Measurements from ENCODE around the gene FAM83G. TPM values are rescaled to one million over a fixed set of nuclear protein-coding genes. Genes with fewer than 3 reads are reported as not detected.

FAM83G gene
- total and polyA plus RNA-seq, 2 donors (not counting 3 experiments of a cell fraction or from before 2014, with no cell fraction given): 7.0 to 10.9 TPM

DNA sequence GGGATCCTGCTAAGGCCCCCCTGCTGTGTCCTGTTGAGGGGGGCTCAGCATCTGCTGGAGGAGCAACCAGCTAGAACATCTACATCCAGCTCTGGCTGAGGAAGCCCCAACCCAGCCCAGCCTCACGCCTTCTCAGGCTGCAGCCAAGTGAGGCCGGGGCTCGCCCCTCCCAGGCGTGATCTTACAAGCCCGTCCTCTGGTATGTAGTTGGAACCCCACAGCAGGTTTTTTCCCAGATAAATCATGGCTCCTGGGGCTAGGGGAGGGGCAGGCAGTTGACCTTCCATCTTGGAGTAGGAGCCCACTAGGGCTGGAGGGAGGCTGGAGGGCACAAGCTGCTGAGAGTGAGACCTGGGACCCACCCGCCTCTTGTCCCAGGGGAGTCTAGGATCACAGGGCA, 4.7 kb downstream of the FAM83G start:
- Histone ChIP-seq H3K4me3 (replicated peaks in 1 of 3; ENCODE audit: insufficient read depth in 1 of 3, low read depth in 1 of 3, low read length in 3 of 3) (no peak overlapping the region), H2AFZ (ENCODE audit: low read depth, low read length) (no peak overlapping the region), H4K20me1 (replicated peaks; ENCODE audit: control insufficient read depth, extremely low read depth, insufficient read depth, low read length) (no peaks in the 10 kb centered on the region), H3K27ac (ENCODE audit: insufficient read depth, low read depth, low read length) (no peak overlapping the region), H3K9ac (replicated peaks; ENCODE audit: extremely low read depth, insufficient read depth, low read length) (no peak overlapping the region), H3K4me2 (ENCODE audit: insufficient read depth, low read length) (no peak overlapping the region), H3K79me2 (ENCODE audit: control insufficient read depth, insufficient read depth, low read length) (peaks cover 49% of the 10 kb centered on the region), H3K9me1 (replicated peaks; ENCODE audit: control insufficient read depth, extremely low read depth, insufficient read depth, low read length) (no peaks in the 10 kb centered on the region), H3K36me3 (ENCODE audit: control insufficient read depth in 2 of 2, extremely low read depth in 1 of 2, insufficient read depth in 2 of 2, low read length in 2 of 2) (peaks cover 0 to 2% of the 10 kb centered on the region in 2 experiments), H3K4me1 (ENCODE audit: control insufficient read depth, extremely low read depth, insufficient read depth, low read length) (peaks cover 23% of the 10 kb centered on the region), H3K9me3 (replicated peaks; ENCODE audit: control insufficient read depth, insufficient read depth, low read length) (no peaks in the 10 kb centered on the region), H3K27me3 (ENCODE audit: control insufficient read depth in 2 of 2, insufficient read depth in 2 of 2, low read length in 2 of 2) (no peaks in the 10 kb centered on the region)
- no peak for DNase-seq (ENCODE audit: low read depth, low spot score)
- CTCF ChIA-PET: interaction anchor here (1.6 kb wide), 1 partner anchor 13 kb away, joined by 4 read pairs; no protein-coding TSS in a partner anchor
- BruUV-seq (replicated peaks): no TSS peak
- FAIRE-seq: no peak
- dilution Hi-C loops (cut with MboI; ENCODE audit: extremely low pct_ligation_motif_present, low sequenced_read_pairs) (no loop called here), intact Hi-C loops (cut with micrococcal nuclease) (no loop called here)
- TF ChIP-seq POLR2AphosphoS5 (IDR thresholded peaks at IDR 0.05; ENCODE audit: insufficient read depth, low read depth, low read length) (no peak), GATA2 (IDR thresholded peaks at IDR 0.05; ENCODE audit: insufficient read depth, insufficient read length, low read depth, low read length) (no peak), MYC (IDR thresholded peaks at IDR 0.05; ENCODE audit: low read depth, low read length) (no peak), EZH2 (IDR thresholded peaks at IDR 0.05; ENCODE audit: borderline replicate concordance, low read depth, low read length, severe bottlenecking) (no peak), POLR2A (IDR thresholded peaks at IDR 0.05; ENCODE audit: low read depth, low read length) (no peak), FOS (IDR thresholded peaks at IDR 0.05; ENCODE audit: borderline replicate concordance, insufficient read depth, low read length) (no peak), JUN (IDR thresholded peaks at IDR 0.05; ENCODE audit: borderline replicate concordance, insufficient read depth, insufficient read length, low read depth) (no peak)
- TF ChIP-seq, protein P1, sequence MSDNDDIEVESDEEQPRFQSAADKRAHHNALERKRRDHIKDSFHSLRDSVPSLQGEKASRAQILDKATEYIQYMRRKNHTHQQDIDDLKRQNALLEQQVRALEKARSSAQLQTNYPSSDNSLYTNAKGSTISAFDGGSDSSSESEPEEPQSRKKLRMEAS (IDR thresholded peaks at IDR 0.05; ENCODE audit: insufficient read depth, insufficient read length): no peak
- TF ChIP-seq, protein P2, sequence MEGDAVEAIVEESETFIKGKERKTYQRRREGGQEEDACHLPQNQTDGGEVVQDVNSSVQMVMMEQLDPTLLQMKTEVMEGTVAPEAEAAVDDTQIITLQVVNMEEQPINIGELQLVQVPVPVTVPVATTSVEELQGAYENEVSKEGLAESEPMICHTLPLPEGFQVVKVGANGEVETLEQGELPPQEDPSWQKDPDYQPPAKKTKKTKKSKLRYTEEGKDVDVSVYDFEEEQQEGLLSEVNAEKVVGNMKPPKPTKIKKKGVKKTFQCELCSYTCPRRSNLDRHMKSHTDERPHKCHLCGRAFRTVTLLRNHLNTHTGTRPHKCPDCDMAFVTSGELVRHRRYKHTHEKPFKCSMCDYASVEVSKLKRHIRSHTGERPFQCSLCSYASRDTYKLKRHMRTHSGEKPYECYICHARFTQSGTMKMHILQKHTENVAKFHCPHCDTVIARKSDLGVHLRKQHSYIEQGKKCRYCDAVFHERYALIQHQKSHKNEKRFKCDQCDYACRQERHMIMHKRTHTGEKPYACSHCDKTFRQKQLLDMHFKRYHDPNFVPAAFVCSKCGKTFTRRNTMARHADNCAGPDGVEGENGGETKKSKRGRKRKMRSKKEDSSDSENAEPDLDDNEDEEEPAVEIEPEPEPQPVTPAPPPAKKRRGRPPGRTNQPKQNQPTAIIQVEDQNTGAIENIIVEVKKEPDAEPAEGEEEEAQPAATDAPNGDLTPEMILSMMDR (IDR thresholded peaks at IDR 0.05; ENCODE audit: extremely low read depth in 1 of 2, insufficient read depth in 1 of 2, low read depth in 1 of 2, low read length in 2 of 2): no peak
- POLR2A ChIA-PET: no interaction called here

Data from endothelial cell of umbilical vein (primary cell).